Left forelimb (tissue), 1 donor: ENCODE results near the gene MYLK2.

Source experiments
- DNase-seq: peaks from one replicate; pipeline ENCODE4 v3.0.0-alpha.2; 2018; ENCODE audit warnings: low spot score

Gene MYLK2

DNA sequence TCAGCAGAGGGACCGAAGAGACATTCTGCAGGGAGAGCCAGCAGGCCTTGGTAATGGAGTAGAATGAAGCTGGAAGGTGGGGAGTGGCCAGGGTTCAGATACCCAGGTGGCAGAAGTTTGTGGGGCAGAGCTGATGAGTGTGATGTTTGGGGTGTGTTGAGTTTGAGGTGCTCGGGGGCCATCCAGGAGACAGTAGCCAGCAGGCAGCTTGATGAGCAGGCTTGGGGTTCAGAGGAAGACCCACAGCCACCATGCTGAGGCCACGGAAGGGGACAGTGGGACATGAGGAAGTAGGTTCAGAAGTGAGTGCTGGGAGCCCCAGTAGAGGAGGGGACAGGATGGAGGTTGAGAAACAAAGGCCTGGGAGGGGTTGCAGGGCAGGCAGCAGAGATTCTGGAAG lies 37.4 kb downstream of the MYLK2 start:
- no peak for DNase-seq

DNA sequence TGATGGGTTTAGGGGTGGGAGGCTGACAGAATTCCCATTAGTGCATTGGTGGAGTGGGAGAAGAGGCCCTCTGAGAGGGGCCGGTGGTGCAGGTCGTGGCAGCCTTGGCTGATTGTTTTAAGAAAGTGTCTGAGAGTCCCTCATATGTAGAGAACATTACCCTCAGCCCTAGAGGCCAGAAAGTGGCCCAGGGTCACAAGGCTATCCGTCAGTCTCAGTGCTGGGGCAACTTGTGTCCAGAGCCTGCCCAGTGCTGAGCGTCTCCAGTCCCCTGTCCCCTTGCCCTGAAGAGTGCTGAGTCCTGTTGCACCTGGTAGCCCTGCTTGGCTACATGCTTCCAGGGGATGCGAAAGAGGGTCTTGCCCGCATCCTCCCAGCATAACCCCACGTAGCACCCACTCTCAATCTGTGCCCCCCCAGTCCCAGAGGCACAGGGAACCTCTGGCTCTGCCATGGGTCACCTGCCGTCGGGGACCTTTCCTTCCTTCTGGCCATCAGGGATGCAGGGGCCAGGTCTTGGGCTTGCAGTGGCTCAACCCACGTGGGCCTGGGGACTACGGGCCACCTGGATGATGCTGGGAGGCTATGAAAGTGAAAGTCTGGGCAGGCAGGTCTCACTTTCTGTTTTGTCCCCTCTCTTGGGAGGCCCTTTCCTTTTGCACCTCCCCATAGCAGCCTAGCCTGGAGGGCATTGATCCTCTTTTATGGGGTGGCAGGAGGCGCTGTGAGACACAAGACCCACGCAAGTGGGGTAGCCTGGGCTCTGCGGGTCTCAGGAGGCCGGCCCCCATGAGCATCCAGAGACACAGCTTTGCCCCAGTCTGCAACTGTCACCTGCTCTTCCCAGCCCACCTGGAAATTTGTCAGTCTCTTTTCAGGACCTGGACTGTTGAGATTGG lies 39.0 kb downstream of the MYLK2 start:
- DNase-seq, result no peak

DNA sequence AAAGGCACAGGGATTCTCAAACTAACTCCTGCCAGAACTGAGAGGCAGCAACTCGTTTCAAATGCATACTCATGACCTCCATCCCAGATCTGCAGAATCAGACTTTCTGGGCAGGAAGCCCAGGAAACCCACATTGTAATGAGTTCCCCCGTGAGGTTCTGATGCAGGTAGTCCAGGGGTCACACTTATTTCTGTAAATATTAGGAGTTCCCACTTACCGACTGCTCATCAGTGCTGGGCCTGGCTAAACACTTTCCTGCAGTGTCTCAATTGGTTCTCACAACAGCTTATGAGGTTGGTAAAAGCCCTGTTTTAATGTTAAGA lies 39.6 kb downstream of the MYLK2 start:
- DNase-seq, result no peak

DNA sequence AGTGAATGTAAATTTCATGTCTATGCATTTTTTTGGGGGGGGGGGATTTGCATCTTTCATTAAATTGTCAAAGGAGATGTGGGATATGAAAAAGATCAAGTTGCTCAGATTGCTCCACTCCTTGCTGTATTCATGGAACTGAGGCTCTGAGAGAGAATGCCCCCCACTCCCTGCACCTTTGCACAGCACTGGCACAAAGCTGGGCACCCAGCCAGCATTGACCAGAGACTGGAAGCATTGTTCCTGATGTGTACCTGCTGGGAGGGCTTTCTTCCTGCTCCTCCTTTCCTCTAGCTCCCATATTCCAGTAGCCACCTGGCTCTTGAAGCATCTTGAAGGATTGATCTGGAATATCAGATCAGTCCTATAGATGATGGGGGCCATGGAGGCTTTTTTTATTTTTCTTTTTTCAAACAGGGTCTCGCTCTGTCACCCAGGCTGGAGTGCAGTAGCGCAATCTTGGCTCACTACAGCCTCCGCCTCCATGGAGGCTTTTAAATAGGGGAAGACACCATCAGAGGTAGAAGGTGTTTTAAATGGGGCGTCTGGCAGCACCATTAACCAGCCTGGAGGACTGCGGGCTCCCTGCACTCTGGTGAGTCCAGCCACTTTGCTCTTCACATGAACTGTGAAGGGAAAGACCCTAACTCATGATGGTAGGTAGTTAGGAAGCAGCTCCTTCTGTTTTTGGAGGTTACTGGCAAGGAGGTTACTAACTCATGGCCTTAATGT lies 40.3 kb downstream of the MYLK2 start:
- DNase-seq, result no peak

DNA sequence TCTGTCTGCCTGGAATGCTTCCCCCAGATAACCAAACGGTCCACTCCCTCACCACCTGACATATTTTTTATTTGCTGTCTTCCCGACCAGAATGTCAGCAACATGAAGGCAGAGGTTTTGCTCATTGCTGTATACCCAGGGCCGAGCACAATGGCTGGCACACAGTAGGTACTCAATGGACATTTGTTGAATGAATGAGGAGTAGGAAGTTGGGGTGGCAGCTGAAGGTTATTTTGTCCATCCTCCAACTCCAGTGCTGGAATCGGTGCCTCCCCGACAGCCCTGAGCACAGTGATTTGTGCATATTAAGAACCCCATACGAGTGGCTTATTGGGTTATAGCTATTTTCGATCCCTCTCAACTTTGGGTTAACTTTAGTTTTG lies 40.8 kb downstream of the MYLK2 start:
- no peak for DNase-seq

DNA sequence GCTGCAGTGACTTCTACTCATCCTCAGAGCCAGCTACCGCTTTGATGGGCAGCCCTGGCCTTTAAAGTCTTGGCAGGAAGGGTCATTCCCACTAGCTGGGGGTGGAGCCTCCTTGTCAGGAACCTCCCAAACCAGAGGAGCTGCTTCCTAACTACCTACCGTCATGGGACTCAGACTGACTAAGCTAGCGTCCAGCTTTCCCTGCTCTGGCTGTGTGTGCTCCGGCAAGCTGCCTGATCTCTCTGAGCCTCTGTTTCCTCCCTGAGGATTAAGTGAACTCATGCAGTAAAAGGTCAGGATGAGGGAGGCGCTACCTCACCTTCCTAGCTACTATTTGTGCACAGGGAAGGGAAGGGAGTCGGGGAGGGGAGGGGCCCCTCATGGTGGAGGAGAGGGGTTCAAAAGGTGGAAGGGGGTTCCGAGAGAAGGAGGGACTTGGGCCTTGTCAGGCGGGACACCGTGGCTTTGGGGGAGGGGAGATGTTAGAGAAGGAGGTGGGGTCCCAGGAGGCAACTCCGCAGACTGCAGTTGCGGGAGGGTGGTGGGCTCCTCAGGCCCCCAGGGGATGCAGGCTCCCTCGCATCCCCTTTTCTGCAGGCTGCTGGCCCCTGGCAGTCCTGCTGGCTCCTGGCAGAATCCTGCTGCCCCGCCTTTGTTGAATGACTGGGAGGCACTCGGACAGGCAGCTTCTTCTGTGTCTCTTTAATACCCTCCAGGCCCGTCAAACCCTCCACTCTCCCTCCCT lies 41.4 kb downstream of the MYLK2 start:
- no peak for DNase-seq

DNA sequence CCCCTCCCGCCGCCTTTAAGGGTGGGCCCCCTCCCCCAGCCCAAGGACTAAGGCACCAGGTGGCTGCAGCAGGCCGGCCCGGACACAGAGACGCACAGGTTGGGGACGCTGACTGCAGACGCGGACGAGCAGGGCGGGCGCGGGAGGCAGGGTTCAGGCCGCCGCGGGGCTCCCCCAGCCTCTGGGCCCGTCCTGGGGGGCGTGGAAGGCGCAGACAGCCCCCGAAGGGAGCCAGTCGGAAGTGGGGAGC lies 41.9 kb downstream of the MYLK2 start:
- DNase-seq, result no peak

DNA sequence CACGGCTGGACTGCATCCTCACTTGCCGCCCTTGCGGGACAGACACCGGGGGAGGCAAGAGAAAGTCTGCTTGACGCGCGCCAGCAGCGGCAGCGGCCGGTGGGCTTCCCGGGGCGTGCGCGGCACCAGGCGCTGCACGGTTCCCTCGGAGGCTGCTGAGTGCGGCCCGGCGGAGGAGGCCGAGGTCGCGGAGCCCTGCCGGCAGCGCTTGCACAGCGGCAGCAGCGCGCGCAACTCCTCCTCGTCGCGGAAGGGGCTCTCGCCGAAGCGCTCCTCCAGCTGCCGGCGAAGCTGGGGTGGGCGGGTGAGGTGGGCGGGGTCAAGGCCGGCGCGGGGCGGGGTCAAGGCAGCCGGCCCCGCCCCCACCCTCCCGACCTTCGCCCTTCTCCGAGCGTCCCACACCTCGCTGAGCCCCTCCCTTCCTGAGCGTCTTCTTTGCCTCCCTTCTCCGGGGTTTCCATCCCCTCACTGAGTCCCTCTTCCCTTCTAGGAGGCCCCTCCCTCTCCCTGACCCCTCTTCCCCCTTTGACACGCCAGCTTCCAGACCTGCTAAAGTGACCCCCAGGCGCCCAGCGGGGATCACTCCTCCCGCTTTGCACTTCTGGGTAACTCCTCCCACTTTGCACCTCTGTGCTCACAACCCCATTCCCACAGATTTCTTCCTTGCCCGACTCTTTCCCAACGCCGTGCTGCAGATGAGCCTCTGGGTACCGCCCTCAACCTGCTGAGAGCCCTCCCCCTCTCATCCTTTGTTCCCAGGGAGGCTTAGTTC lies 42.4 kb downstream of the MYLK2 start:
- no peak for DNase-seq

DNA sequence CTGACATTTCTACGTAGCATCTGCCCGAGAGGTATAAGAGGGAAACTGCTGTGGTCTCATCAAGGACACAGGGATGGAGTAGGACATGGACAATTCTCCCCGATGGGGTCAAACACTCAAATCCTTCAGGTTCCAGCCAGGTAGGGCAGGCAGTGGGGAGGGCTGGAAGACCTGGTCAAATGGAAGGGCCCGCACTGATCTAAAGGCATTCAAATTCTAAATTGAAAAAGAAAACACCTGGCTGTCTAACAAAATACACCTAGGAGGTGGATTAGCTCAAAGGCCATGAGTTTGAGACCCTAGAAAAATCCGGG lies 43.0 kb downstream of the MYLK2 start:
- DNase-seq, result no peak

DNA sequence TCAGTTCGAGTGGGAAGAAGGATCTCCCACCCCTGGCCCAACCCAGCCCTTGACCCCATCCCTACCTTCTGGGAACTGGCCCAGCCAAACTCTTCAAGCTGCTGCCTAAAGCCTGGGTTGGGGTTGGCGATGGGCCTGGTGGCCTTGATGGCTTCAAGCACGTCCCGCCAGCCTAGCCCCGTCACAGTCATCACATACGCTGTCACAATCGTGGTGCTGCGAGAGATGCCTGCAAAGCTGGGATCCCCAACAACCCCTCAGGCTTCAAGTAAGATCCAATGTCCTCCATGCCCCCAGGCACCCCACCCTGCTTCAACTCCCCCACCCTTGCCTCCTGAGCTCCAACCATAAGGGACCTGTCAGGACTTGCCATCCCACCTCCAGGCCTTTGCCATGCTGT lies 43.4 kb downstream of the MYLK2 start:
- no peak for DNase-seq

DNA sequence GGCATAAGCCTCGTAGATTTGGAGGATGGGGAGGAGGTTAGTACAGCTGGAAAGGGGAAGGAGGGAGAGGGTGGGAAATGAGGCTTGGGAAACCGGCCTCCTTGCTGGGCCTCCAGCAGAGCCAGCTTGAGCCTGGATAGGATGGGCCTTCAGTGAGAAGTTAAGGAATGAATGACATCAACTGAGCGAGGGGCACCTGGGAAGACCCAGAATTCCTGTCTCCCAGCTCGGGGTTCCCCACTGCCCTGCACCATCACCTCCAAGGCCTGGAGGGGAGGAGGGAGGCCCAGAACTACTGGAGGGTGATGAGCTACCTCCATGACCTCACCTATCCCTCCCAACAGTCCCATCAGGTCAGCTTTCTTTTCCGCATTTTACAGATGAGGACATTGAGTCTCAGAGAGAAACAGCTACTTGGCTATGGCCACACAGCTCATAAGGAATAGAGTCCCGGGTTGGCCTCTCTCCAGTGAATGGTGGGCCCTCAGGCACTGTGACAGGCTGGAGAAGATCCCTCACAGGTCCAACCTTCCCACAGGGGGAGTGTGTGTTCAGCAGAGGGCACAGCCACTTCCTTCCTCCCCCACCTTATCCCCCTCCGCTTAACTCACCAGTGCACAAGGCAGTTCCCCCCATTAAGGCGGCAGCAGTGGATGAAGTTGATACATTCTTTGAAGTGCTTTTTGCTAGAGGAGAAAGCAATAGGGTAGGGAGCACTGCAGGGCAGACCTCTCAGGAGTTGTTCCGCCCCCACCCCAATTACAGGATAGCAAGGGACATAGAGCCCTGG lies 44.3 kb downstream of the MYLK2 start:
- no peak for DNase-seq

DNA sequence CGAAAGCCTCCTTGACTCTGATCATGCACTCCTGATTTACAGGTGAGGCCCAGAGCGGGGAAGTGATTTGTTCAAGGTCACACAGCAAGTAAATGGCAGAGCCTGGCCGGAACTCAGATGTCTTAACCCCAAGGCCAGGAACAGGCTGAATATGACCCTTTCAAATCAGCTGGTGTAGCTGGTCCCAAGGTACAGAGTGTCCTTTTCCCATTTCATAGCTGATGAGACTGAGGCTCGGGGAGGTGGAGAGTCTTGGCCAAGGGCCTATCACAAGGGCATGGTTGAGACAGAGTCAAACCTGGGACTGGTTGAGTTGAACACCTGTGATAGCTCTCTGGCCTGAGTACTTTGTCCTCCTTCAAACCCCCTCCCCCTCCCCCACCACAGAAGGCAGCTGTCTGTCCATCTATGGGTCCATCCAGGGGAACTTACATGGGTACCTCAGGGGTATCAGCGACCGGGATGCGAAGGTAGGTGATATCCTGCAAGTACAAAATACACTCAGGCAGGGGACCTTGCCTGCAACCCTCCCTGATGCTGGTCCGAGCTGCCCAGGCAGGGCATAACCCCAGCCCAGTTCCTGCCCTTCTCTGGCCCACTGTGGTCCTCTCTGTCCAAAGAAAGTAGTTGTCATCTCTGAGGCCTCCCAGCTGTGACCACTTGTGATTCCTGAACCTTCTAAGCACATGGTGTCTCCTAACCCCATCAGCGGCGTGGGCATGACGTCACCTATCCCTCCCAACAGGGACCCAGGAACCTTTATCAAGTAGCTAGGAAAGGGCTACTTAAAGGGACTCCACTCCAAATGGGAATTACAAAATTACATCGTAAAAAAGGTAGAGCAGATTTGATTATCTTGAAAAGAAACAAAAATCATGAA lies 45.6 kb downstream of the MYLK2 start:
- DNase-seq, result no peak

DNA sequence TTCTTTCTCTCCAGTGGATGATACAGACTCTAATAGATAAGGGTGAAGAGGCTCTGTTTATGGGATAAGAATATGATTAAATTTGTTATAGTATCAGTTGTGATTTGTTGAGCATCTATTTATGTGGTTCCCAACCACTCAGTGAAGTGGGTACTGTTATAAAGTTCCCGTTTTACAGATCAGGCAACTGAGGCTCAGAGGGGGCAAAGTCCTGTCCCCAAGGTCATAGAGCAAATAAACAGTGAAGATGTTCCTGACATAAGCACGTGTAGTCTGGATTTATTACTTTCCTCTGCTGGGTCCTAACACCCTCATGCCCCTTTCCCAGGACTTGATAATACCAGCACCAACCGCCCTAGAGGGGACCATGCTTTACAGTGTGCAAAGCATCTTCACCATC lies 47.1 kb downstream of the MYLK2 start:
- DNase-seq, result no peak

DNA sequence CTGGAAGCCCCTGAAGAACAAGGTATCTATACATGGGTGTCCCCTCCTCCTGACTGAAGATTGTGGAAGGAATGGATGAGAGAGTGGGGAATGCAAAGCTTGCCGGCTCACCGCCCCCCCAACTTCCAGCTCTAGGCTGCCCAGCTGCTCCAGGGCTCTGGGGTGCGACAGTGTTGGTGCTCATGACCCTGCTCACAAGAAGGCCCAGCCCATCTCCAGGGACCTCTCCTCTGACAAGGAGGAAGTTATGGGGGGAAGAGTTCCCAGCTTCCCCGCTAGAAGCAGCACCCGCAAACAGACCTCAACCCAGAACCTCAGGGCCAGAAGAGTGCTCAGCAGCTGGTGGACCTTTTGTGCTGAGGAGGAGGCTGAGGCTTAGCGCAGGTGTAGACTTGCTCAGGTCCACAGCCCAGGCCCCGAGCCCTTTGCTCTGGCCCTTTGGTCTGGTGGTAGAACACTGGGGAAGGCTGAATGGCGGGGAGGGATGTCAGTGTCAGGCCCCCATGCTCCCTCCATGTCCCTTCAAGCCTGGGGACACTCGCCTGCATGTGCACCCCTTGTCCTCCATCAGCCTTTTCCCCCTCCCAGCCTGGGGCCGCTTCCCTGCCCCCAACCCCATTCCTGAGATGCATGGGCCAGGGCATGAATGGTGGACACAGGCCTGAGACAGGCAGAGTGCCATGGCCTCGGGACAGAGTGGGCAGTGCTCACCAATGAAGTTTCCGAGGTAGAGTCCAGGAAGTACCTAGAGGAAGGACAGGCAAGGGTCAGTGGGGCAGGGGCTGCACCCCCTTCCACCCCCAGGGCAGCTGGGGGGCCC lies 49.9 kb downstream of the MYLK2 start:
- no peak for DNase-seq

DNA sequence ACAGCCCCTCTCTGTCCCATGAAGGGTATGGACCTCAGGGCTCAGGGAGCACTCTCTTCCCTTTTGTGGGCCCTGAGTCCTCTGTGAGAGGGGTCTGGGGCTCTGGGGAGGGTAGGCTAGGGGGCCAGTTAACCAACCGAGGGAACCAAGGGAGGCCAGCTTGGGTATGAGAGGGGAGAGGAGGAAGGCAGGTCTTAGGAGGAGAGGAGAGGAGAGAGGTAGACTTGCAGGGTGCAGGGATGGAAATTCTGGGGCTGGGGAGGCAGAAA lies 50.5 kb downstream of the MYLK2 start:
- DNase-seq, result no peak

DNA sequence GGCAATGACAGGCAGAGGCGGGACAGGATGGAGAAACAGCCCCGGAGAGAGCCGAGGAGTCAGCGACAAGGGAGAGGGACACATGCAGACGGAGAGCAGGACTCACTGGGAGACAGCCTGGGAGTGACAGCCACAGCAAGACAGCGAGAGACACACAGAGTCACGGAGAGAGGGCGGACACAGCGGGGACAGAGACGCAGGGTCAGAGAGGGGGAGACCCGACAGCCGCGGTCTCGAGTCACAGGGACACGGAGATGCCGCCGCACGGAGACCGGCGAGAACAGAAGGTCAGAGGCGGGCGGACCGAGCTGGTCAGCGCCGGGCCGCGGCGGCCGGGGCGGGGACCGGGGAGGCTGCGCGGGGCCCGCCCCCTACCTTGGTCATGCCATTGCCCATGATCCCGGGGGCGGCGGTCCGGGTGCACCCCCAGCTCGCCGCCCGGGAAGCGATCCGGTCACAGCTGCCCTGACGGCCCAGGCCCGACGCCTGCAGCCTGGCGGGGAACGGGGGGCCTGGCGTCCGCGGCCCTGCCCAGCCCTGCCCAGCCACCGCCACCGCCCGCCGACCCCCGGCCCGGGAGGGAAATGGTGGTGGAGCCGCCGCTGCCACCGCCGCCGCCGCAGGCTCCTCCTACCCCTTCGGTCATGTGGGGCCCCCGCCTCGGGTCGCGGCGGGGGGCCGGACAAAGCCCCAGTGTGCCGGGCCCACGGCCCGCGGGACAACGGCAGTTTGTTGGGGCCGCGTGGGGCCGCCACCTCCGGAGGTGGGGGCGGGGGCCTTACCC lies 51.0 kb downstream of the MYLK2 start, which contains the start of the genes DUSP15 and TTLL9:
Gene DUSP15 (minus strand): TSS at position 586 of the 784 bp plus-strand sequence. CDS start 190 bp downstream, at position 396.
Gene TTLL9 (plus strand): TSS at position 693 of the 784 bp plus-strand sequence. CDS start 493 bp downstream, outside the sequence.
- DNase-seq, result no peak

DNA sequence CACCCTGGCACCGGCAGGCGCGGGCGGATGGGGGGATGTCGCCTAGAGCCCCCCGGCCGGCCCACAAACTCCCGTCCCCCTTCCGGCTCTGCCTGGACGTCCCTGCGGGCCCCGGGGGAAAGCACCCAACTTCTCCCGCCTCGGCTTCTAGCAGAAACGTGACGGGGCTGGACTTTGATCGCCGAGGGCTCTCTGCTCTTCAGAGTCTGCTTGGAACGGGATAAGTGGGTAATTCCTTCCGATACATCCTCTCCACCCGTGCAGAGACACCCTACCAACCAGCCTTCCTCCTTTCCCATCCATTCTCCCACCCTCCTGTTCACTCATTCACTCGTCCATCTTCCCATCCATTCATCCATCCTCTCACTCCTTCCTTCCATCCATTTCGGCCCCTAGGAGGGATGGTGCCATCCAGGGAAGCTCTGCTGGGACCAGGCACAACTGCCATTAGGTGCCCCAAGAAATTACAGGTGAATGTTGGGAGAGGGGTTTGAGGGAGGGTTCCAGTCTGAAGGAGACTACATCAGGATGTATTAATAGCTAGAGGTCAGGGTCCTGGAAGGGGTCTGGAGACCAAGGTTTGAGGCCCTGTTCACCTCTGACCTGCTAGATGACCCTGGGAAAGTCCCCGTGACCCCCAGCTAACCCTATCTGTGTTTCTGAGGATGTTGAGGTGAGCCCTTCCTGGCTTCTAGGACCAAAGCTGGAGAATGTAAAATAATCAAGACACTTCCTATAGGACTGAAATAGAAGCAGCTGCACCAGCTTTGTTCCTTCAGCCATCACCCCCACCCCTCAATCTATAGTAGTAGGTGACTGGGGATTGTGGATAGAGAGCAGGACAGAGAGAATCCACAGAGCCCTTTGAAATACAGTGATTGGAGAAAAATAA lies 51.8 kb downstream of the MYLK2 start:
- no peak for DNase-seq

DNA sequence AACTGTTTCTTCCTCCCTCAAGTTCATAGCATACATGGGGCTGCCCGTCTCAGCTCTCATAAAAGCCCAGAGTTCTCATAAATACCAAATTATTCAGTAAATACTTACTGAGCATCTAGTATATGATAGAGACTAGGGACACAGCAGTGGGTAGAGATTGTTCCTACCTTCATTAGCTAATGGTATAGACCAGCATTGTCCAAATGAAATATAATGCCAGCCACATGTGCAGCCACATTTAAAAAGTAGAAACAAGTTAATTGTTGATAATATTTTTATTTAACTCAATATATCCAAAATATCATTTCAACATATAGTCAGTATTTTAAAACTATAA lies 52.4 kb downstream of the MYLK2 start:
- no peak for DNase-seq
